ENCODE data around the gene PLCB4. TPM values are rescaled to one million over a fixed set of nuclear protein-coding genes. Genes with fewer than 3 reads are reported as not detected.

The PLCB4 gene
- total RNA-seq, 1 experiment from 2014 or later, result 10.1 TPM

DNA sequence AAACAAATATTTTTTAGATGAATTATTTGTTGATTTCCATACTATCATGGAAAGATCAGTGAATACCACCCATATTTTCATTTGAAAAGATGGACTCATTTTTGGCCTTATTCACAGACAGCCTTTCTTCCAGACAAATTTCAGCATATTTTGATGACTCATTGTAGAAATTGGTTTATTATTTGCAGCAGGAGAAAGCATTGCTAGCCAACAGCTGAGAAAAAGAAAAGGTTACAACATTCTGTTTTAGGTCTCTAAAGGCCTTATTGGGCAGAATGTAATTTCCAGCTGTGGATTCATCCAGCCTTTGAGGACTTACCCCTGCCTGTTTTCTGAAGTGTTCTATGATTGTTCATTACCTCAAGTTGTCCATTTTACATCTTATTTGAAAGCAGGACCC, 201.9 kb downstream of the PLCB4 start:
- Histone ChIP-seq H2BK120ac (ENCODE audit: low read depth, low read length, poor library complexity, severe bottlenecking) (no peak overlapping the region), H3T11ph (ENCODE audit: low read length) (no peak overlapping the region), H4K91ac (ENCODE audit: insufficient read length, low read depth, low read length) (no peak overlapping the region), H3K79me2 (ENCODE audit: insufficient read depth, low read length) (no peaks in the 10 kb centered on the region), H2BK20ac (ENCODE audit: low read depth, low read length, poor library complexity, severe bottlenecking) (no peak overlapping the region), H3K4me2 (ENCODE audit: insufficient read depth, insufficient read length, low read length) (no peak overlapping the region), H4K5ac (ENCODE audit: insufficient read length, low read depth, low read length) (no peak overlapping the region), H3K4ac (ENCODE audit: low read depth, low read length) (no peak overlapping the region), H3K9ac (ENCODE audit: extremely low read depth, insufficient read length, low read length) (no peak overlapping the region), H3K23ac (ENCODE audit: insufficient read length, low read depth, low read length) (no peak overlapping the region), H3K4me1 (ENCODE audit: insufficient read depth, low read length) (no peaks in the 10 kb centered on the region), H3K27ac (ENCODE audit: insufficient read length, low read depth, low read length) (no peak overlapping the region), H2AK5ac (ENCODE audit: insufficient read length, low read length) (no peak overlapping the region), H3K79me1 (ENCODE audit: insufficient read depth, low read depth, low read length, poor library complexity, severe bottlenecking) (no peaks in the 10 kb centered on the region), H2BK15ac (ENCODE audit: low read depth, low read length) (no peak overlapping the region), H3K14ac (ENCODE audit: insufficient read depth, low read length) (no peak overlapping the region), H3K23me2 (ENCODE audit: insufficient read length, low read depth, low read length, poor library complexity, severe bottlenecking) (no peaks in the 10 kb centered on the region), H3K27me3 (ENCODE audit: insufficient read depth, low read length) (no peaks in the 10 kb centered on the region), H3K56ac (ENCODE audit: insufficient read length, low read depth, low read length) (no peak overlapping the region), H3K9me3 (ENCODE audit: control insufficient read depth, low read depth, low read length) (no peaks in the 10 kb centered on the region), H2BK5ac (ENCODE audit: insufficient read length, low read length) (no peak overlapping the region), H4K8ac (replicated peaks; ENCODE audit: insufficient read length, low read depth, low read length) (no peak overlapping the region), H2BK12ac (ENCODE audit: insufficient read length, low read depth, low read length) (no peak overlapping the region), H2AFZ (ENCODE audit: low read length) (no peak overlapping the region), H3K18ac (ENCODE audit: insufficient read length, low read depth, low read length) (no peak overlapping the region), H4K20me1 (ENCODE audit: control insufficient read depth, insufficient read depth, insufficient read length) (no peaks in the 10 kb centered on the region)
- no peak for DNase-seq
- Mint-ChIP-seq H3K36me3 (ENCODE audit: insufficient read depth in 1 of 3, low read depth in 3 of 3) (no peaks in the 10 kb centered on the region), H3K27ac (no peak overlapping the region), H3K4me3 (no peak overlapping the region), H3K4me1 (no peaks in the 10 kb centered on the region), H3K27me3 (ENCODE audit: low read depth) (no peaks in the 10 kb centered on the region), H3K9me3 (no peaks in the 10 kb centered on the region)
- no peak for TF ChIP-seq CTCF (conservative IDR thresholded peaks at IDR 0.05)
